Nephron progenitor cell (in vitro differentiated cells): ENCODE results near the gene AMMECR1.

Experiments
- DNase-seq: peaks from one replicate; pipeline ENCODE4 v3.0.0; 2021
- H3K27ac Mint-ChIP-seq: 2 replicates; pipeline ENCODE4 v1.8.0; 2021; ENCODE audit warnings: mild to moderate bottlenecking, moderate library complexity, mixed read lengths
- H3K27me3 Mint-ChIP-seq: 2 replicates; pipeline ENCODE4 v1.8.0; 2021; ENCODE audit warnings: mild to moderate bottlenecking, low read depth, mixed read lengths; ENCODE audit not compliant: poor library complexity
- H3K36me3 Mint-ChIP-seq: 2 replicates; pipeline ENCODE4 v1.8.0; 2021; ENCODE audit warnings: low read depth, mixed read lengths
- H3K4me1 Mint-ChIP-seq: 2 replicates; pipeline ENCODE4 v1.8.0; 2021; ENCODE audit warnings: mixed read lengths
- H3K4me3 Mint-ChIP-seq: 2 replicates; pipeline ENCODE4 v1.8.0; 2021; ENCODE audit warnings: mild to moderate bottlenecking, moderate library complexity, mixed read lengths
- H3K9me3 Mint-ChIP-seq: 2 replicates; pipeline ENCODE4 v1.8.0; 2021; ENCODE audit warnings: mild to moderate bottlenecking, moderate library complexity, mixed read lengths
- TF ChIP-seq, protein P1 (sequence below): fragments of 200-600 bp; sonication (generic); IDR thresholded peaks from 2 replicates; pipeline ENCODE4 v1.5.0; 2021; ENCODE audit warnings: antibody characterized with exemption

The AMMECR1 gene

DNA sequence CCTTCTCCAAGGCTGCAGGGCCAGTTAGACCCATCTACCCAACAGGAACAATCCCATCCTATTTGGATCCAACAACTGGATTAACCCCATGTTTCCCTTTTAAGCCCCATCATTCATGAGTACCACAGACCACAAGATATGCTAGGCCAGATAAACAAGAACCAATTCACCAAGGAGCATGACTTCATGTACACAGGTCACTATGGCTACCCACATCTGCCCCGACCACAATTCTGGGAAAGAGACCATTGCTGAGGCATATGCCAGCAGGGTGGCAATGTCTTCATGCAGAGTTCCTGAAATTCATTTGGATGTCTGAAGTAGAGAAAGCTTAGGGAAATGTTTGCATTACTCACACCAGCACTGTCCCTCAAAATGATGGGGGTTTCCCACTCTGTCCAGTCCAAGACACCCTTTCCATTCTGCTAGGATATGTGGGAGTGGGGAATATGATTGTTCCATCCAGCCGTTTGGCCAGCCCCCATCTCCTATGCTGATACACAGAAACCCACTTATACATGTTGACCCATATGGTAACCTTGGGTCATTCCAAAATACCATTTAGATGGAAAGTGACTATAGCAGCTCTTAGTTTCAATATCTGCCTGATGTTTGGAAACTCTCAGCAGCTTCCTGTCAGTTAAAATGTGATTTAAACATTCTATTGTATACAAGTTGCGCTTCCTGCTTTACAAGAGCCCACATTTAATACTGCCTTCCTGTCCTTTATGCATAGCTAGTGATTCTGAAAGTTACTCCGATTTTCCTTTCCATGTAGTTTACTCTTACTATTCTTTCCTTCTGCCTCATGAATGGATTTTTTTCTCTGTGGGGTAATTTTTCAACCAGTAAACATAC is 129.0 kb downstream of the AMMECR1 start:
- Mint-ChIP-seq H3K36me3 (peaks cover 39% of the 10 kb centered on the region), H3K27ac (no peak overlapping the region), H3K4me1 (no peaks in the 10 kb centered on the region), H3K4me3 (no peak overlapping the region), H3K9me3 (peaks cover 25% of the 10 kb centered on the region), H3K27me3 (peaks cover 8% of the 10 kb centered on the region)
- TF ChIP-seq, protein P1, sequence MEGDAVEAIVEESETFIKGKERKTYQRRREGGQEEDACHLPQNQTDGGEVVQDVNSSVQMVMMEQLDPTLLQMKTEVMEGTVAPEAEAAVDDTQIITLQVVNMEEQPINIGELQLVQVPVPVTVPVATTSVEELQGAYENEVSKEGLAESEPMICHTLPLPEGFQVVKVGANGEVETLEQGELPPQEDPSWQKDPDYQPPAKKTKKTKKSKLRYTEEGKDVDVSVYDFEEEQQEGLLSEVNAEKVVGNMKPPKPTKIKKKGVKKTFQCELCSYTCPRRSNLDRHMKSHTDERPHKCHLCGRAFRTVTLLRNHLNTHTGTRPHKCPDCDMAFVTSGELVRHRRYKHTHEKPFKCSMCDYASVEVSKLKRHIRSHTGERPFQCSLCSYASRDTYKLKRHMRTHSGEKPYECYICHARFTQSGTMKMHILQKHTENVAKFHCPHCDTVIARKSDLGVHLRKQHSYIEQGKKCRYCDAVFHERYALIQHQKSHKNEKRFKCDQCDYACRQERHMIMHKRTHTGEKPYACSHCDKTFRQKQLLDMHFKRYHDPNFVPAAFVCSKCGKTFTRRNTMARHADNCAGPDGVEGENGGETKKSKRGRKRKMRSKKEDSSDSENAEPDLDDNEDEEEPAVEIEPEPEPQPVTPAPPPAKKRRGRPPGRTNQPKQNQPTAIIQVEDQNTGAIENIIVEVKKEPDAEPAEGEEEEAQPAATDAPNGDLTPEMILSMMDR, result no peak
- DNase-seq, result no peak

DNA sequence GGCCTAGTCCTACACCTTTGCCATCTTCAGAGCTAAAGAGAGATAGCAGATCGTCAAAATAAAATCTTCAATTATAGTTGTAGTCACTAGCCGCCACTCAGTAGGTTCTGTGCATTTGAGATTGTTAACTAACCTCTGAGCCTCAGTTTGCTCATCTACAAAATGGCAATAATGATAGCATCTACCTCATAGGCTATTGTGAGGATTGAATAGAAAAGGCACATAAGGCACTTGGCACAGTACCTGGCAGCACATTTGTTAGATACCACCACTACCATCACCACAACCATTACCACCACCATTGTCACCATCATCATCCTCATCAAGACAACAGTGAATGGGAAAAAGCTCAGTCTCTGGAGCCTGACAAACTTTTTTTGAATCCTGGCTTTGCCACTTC is 134.6 kb downstream of the AMMECR1 start:
- Mint-ChIP-seq H3K9me3 (peaks cover 25% of the 10 kb centered on the region), H3K36me3 (peaks cover 47% of the 10 kb centered on the region)
- TF ChIP-seq, protein P1, result no peak

DNA sequence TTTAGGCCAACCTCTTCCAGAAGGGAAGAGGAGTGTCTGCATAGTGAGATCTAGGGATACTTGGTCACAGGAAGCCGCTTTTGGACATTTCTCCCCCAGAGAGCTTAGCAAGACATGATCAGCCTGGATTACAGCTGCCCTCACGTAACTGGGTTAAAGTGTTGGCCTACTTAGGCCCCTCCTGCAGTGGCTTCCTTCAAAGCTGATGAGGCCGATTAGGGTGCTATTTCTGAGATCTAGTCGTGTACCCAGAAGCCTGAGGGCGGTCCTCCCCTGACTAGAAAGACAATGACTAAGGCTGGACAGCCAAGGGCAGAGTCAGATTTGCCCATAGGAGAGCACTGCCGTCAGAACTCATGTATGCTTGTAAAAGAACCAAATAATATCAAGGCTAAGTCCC is 135.0 kb downstream of the AMMECR1 start:
- Mint-ChIP-seq H3K27me3 (peaks cover 6% of the 10 kb centered on the region), H3K36me3 (peaks cover 47% of the 10 kb centered on the region), H3K27ac (no peak overlapping the region), H3K4me1 (peaks cover 14% of the 10 kb centered on the region), H3K4me3 (no peak overlapping the region), H3K9me3 (peaks cover 25% of the 10 kb centered on the region)
- no peak for DNase-seq
- TF ChIP-seq, protein P1, result no peak

More for the DNA sequence above, 134.6 kb downstream of the AMMECR1 start:
- H3K4me3 Mint-ChIP-seq, result no peak overlapping the region
- H3K27ac Mint-ChIP-seq, result no peak overlapping the region
- H3K4me1 Mint-ChIP-seq, result peaks cover 14% of the 10 kb centered on the region
- peaks cover 6% of the 10 kb centered on the region for H3K27me3 Mint-ChIP-seq
- DNase-seq, result no peak

DNA sequence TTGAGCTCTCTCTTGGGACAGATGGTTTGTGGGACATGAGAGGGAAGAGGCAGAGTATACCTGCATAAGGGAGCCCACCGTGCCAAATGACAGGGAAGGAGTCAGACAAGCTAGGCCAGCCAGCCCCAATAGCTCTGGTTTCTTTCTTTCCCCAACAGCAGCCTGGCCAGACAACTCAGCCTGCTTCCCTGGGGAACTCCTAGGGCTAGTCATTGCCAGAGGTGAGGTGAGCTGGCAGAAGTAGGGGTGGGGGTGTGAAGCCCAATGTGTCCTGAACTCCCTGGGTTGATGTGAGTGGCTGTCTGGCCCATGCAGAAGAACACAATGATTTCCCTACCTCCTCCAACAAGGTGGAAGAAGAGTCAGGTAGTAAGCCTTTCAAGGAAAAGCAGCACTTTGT is 135.5 kb downstream of the AMMECR1 start:
- TF ChIP-seq, protein P1, result no peak
- H3K4me1 Mint-ChIP-seq, result peaks cover 16% of the 10 kb centered on the region
- peaks cover 6% of the 10 kb centered on the region for H3K27me3 Mint-ChIP-seq
- peaks cover 25% of the 10 kb centered on the region for H3K9me3 Mint-ChIP-seq
- peak overlapping the region; percentile 83 for H3K27ac Mint-ChIP-seq
- peaks cover 49% of the 10 kb centered on the region for H3K36me3 Mint-ChIP-seq
- no peak overlapping the region for H3K4me3 Mint-ChIP-seq
- DNase-seq, result no peak

DNA sequence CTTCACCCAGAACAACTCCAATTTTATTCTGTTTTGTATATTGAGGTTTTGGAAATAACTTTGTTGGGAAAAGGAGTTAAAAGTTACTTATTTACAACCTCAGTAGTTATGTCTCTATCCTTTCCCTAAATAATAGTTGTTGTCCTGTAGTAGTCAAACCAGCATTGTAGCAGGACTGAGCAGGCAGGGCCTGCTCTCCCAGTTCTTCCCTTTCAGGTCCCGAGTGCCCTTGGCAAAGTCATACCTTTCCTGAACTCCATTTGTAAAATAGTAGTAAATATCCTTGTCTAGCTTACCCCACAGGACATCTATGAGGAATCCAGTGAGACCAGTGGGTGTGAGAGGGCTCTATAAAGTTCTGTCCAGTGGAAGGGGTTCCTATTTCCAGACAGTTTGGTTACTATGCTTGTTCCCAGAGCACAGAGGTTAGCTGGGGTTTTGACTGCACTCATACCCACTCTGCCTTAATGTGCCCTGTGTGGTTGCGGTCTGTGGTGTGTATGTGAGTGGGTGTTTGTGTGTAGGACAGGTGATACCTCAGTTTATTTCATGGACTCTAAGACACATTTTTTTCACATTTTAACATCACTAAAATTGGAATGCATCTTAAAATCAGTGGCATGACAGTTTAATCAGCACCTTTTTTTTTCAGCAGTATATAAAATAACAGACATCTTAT is 136.3 kb downstream of the AMMECR1 start:
- TF ChIP-seq, protein P1, result no peak
- DNase-seq, result no peak
- H3K27ac Mint-ChIP-seq, result peak overlapping the region; percentile 25
- peaks cover 20% of the 10 kb centered on the region for H3K9me3 Mint-ChIP-seq
- H3K4me3 Mint-ChIP-seq, result no peak overlapping the region
- peaks cover under 1% of the 10 kb centered on the region for H3K27me3 Mint-ChIP-seq
- H3K36me3 Mint-ChIP-seq, result peaks cover 44% of the 10 kb centered on the region
- H3K4me1 Mint-ChIP-seq, result peaks cover 18% of the 10 kb centered on the region
